VCaP (cell line): ENCODE data around the gene RBM20.
"Not testable (repeated sequence)": the region's sequence is repeated elsewhere in the genome, so short reads cannot be mapped to it uniquely, and the experiment has no call there.

Experiments used
- H3K27ac ChIP-seq: fragments of 450-650 bp; 2 replicates; pipeline ENCODE4 v1.5.1; 2017
- CTCF ChIP-seq: fragments of 450-650 bp; conservative IDR thresholded peaks from 2 replicates; pipeline ENCODE4 v1.5.1; 2017; ENCODE audit warnings: mild to moderate bottlenecking, moderate library complexity

RBM20 gene

DNA sequence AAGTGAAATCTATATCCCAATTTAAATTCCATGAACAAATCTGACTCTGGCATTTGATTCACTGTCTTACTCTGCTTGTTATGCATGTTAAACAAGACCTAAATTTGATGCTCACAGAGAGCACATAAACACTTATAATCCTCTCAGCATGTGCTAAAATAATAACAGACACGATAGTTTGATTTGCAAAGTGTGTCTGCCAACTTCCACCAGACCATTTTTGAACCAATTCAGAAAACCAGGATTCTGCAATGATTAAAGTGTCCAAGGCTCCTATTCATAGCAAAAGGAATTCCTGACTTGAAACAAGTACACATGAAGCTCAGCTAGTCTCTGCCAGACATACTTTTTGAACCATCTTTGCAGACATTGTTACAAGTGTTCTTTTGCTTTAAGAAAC is 11.2 kb downstream of the RBM20 start:
- H3K27ac ChIP-seq = no peak overlapping the region
- TF ChIP-seq CTCF = no peak

- no peak overlapping the region for H3K27ac ChIP-seq
- TF ChIP-seq CTCF = no peak
These were observed 12.5 kb downstream of the RBM20 start for GRCh38 chr10:110656612-110657011.

GRCh38 chr10:110657973-110658691 is 14.0 kb downstream of the RBM20 start:
- no peak overlapping the region for H3K27ac ChIP-seq
- no peak for TF ChIP-seq CTCF

GRCh38 chr10:110659558-110659957 is 15.4 kb downstream of the RBM20 start:
- H3K27ac ChIP-seq = no peak overlapping the region

DNA sequence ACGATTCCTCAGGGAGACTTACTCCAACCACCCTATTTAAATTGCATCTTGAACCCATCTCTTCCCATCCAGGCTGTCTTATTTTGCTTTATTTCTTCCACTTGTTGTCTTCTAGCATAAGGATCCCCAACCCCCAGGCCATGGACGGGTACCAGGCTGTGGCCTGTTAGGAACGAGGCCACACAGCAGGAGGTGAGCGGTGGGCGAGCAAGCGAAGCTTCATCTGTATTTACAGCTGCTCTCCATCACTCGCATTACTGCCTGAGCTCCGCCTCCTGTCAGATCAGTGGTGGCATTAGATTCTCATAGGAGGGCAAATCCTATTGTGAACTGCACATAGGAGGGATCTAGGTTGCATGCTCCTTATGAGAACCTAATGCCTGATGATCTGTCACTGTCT is 16.2 kb downstream of the RBM20 start:
- not testable (repeated sequence) for H3K27ac ChIP-seq

More at GRCh38 chr10:110659558-110659957, 15.4 kb downstream of the RBM20 start:
- TF ChIP-seq CTCF = no peak

DNA sequence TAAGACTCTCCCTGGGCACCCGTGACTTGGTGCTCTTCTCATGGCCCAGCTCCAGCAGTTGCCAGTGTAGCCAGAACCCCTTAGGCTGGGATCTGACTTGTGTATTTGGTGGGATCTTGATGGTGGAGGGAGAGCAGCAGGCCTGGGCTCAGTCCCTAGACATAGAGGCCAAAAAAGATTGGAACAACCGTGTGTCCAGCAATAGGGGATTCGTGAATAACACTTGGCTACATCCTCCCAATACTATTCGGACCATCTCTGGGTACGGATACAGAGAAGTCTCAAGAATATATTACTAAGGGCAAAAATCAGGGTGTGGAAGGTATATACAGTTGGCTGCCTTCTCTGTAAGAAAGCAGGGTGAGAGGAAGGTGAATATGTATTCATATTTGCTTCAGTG is 17.2 kb downstream of the RBM20 start:
- TF ChIP-seq CTCF = no peak
- no peak overlapping the region for H3K27ac ChIP-seq

GRCh38 chr10:110664483-110665420 is 20.6 kb downstream of the RBM20 start:
- TF ChIP-seq CTCF = no peak
- no peak overlapping the region for H3K27ac ChIP-seq

GRCh38 chr10:110666259-110666658 is 22.1 kb downstream of the RBM20 start:
- not testable (repeated sequence) for H3K27ac ChIP-seq
